ENCODE data around the gene NEU4.

The NEU4 gene

GRCh38 chr2:241836292-241836691 lies 27.3 kb downstream of the NEU4 start:
- no peak for DNase-seq

GRCh38 chr2:241837197-241837965 lies 28.4 kb downstream of the NEU4 start:
- DNase-seq: no peak

GRCh38 chr2:241841181-241842066 lies 32.4 kb downstream of the NEU4 start:
- DNase-seq: no peak

- DNase-seq: no peak
These were observed 33.0 kb downstream of the NEU4 start for GRCh38 chr2:241842067-241842415.

- no peak for DNase-seq
These were observed 33.7 kb downstream of the NEU4 start for GRCh38 chr2:241842620-241843211.

GRCh38 chr2:241843321-241844065 lies 34.5 kb downstream of the NEU4 start:
- no peak for DNase-seq

GRCh38 chr2:241844066-241844728 lies 35.2 kb downstream of the NEU4 start:
- DNase-seq: no peak

GRCh38 chr2:241844831-241845578 lies 36.0 kb downstream of the NEU4 start:
- DNase-seq: no peak

GRCh38 chr2:241846406-241846805 lies 37.4 kb downstream of the NEU4 start:
- no peak for DNase-seq

GRCh38 chr2:241848761-241849615 lies 40.0 kb downstream of the NEU4 start:
- DNase-seq: no peak

GRCh38 chr2:241849616-241850543 lies 40.9 kb downstream of the NEU4 start:
- DNase-seq: no peak

- no peak for DNase-seq
These were observed 41.7 kb downstream of the NEU4 start for GRCh38 chr2:241850544-241851324.

- DNase-seq: no peak
These were observed 42.5 kb downstream of the NEU4 start for GRCh38 chr2:241851325-241852115.

- no peak for DNase-seq
These were observed 43.4 kb downstream of the NEU4 start for GRCh38 chr2:241852116-241852980.

- no peak for DNase-seq
These were observed 44.1 kb downstream of the NEU4 start for GRCh38 chr2:241852981-241853631.

GRCh38 chr2:241853651-241854341 lies 44.8 kb downstream of the NEU4 start:
- DNase-seq: no peak
